NCI-H2029 treated with DMSO at 0.1 percent for 48 hours (cell line): Measurements from ENCODE around the gene ZBTB48.
A peak's percentile ranks its signal among the peaks of the same experiment; 100 is the strongest.

Experiments
- DNase-seq: peaks from one replicate; lab custom pipeline; 2025; lab: John Stamatoyannopoulos, UW

Gene ZBTB48

DNA sequence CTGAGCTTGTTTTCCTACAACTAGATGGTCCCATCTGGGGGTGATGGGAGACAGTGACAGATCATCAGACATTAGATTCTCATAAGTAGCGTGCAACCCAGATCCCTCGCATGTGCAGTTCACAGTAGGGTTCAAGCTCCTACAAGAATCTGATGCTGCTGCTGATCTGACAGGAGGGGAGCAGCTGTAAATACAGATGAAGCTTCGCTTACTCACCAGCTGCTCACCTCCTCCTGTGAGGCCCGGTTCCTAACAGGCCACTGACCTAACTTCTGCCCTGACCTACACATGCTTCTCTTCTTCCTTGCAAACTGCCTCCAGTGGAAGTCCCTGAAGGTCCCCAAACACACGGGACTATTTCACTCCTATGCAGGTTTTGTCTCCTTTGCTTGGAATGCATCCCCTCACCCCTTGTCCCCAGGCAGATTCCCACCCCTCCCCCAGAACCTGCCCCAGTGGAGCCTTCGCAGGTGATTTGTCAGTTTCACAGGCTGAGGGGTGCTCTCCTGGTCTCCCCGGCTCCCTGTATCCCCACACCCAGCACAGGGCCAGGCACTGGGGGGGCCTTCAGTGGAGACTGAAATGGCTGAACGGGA is 5.7 kb upstream of the ZBTB48 start:
- DNase-seq: no peak

DNA sequence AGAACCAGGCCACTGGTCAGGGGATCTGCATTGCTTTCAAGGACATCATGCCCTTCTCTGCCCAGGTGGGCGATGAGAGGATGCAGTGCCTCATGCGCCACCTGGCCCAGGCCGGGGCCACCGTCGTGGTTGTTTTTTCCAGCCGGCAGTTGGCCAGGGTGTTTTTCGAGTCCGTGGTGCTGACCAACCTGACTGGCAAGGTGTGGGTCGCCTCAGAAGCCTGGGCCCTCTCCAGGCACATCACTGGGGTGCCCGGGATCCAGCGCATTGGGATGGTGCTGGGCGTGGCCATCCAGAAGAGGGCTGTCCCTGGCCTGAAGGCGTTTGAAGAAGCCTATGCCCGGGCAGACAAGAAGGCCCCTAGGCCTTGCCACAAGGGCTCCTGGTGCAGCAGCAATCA is 5.0 kb upstream of the ZBTB48 start:
- DNase-seq: no peak

DNA sequence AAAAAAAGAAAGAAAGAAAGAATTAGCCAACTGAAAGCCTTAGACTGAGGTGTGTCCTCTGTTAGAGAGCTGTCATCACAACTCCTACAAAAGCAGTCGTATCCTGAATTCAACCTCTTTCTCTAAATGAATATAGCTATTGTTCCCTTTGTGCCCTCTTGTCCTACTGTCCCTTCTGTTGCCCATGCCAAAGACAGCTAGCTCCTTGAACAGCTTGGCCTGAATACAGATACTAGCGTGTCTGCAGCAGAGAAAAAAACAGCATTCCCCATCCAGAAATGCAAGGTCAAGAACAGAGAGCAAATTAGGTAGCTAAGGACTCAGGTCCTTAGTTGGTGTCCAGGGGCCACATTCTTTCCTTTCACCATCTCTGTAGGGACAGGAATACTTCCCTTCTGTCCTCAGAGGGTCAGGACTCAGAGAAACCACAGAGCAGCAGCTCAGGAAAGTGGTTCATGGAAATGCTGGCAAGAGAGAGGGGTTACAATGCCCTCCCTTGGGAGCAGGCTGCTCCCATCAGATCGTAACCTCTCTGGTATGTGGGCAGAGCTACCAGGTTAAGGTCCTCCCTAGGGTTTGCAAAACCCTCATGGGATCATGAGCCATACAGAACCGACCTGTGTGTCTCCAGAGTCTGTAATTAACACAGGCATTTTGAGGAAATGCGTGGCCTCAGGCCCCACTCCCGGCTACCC is 1.8 kb upstream of the ZBTB48 start:
- no peak for DNase-seq

DNA sequence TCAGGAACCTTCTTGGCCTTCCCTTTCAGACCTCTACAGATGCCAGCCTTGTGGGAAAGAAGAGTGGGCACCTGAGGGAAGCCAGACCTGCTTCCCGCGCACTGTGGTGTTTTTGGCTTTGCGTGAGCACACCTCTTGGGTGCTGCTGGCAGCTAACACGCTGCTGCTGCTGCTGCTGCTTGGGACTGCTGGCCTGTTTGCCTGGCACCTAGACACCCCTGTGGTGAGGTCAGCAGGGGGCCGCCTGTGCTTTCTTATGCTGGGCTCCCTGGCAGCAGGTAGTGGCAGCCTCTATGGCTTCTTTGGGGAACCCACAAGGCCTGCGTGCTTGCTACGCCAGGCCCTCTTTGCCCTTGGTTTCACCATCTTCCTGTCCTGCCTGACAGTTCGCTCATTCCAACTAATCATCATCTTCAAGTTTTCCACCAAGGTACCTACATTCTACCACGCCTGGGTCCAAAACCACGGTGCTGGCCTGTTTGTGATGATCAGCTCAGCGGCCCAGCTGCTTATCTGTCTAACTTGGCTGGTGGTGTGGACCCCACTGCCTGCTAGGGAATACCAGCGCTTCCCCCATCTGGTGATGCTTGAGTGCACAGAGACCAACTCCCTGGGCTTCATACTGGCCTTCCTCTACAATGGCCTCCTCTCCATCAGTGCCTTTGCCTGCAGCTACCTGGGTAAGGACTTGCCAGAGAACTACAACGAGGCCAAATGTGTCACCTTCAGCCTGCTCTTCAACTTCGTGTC is 995 bp upstream of the ZBTB48 start:
- DNase-seq: no peak

DNA sequence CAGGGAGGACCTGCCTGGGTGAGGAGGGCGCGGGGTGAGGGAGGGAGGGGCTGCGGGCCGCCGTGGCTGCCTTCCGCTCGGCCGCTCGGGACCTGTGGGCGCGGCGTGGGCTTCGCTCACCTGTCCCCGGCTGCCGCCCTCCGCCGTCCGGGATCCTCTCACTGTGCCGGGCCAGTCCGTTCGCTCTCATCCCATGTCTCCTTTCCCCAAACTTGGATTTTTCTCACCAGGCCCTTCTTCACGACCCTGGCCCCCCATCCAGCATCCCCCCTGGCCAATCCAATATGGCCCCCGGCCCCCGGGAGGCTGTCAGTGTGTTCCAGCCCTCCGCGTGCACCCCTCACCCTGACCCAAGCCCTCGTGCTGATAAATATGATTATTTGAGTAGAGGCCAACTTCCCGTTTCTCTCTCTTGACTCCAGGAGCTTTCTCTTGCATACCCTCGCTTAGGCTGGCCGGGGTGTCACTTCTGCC is 362 bp downstream of the ZBTB48 start:
- DNase-seq: no peak

DNA sequence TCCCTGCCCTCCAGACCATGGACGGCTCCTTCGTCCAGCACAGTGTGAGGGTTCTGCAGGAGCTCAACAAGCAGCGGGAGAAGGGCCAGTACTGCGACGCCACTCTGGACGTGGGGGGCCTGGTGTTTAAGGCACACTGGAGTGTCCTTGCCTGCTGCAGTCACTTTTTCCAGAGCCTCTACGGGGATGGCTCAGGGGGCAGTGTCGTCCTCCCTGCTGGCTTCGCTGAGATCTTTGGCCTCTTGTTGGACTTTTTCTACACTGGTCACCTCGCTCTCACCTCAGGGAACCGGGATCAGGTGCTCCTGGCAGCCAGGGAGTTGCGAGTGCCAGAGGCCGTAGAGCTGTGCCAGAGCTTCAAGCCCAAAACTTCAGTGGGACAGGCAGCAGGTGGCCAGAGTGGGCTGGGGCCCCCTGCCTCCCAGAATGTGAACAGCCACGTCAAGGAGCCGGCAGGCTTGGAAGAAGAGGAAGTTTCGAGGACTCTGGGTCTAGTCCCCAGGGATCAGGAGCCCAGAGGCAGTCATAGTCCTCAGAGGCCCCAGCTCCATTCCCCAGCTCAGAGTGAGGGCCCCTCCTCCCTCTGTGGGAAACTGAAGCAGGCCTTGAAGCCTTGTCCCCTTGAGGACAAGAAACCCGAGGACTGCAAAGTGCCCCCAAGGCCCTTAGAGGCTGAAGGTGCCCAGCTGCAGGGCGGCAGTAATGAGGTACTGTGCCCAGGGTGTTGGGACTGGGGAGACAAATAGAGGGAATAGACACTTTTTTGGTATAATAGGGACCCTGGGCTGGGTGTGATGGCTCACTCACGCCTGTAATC is 1.0 kb downstream of the ZBTB48 start:
- no peak for DNase-seq

DNA sequence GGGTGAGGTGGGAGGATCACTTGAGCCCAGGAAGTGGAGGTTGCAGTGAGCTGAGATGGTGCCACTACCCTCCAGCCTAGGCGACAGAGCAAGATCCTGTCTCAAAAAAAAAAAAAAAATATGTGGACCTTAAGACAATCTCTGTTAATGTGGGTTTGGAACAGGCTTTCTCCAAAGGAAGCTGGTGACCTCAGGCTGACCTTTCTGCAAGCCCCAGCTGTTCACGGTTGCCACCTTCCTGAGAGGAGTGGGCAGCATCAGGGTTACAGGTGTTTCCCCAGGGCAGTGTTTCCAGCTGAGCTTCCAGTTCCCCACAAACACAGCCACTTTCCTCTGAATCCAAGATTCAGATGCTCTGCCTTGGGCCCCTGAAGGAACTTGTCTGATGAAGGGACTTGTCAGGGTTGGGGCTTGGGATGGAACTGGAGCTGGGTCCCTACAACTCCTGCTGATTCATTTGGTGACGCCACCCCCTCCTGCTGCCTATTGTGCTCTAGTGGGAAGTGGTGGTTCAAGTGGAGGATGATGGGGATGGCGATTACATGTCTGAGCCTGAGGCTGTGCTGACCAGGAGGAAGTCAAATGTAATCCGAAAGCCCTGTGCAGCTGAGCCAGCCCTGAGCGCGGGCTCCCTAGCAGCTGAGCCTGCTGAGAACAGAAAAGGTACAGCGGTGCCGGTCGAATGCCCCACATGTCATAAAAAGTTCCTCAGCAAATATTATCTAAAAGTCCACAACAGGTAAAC is 1.9 kb downstream of the ZBTB48 start:
- no peak for DNase-seq

DNA sequence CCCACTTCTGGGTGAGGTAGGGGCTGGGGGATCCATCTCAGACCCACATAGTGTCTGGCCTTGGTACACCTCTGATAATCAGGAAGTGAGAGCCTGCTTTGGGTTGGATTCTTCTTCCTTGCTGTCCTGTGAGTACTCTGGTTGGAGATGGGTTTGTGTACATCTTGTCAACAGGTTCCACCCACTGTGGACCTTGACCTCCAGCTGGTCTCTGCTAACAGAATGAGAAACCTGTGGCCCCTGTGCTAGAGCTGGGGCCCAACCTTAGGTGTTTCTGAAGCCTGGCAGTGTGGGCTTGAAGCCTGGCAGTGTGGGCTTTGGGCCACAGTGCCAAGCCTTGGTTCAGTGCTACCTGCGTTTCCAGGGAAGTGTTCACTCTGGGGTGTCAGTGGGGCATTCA is 2.6 kb downstream of the ZBTB48 start:
- no peak for DNase-seq

DNA sequence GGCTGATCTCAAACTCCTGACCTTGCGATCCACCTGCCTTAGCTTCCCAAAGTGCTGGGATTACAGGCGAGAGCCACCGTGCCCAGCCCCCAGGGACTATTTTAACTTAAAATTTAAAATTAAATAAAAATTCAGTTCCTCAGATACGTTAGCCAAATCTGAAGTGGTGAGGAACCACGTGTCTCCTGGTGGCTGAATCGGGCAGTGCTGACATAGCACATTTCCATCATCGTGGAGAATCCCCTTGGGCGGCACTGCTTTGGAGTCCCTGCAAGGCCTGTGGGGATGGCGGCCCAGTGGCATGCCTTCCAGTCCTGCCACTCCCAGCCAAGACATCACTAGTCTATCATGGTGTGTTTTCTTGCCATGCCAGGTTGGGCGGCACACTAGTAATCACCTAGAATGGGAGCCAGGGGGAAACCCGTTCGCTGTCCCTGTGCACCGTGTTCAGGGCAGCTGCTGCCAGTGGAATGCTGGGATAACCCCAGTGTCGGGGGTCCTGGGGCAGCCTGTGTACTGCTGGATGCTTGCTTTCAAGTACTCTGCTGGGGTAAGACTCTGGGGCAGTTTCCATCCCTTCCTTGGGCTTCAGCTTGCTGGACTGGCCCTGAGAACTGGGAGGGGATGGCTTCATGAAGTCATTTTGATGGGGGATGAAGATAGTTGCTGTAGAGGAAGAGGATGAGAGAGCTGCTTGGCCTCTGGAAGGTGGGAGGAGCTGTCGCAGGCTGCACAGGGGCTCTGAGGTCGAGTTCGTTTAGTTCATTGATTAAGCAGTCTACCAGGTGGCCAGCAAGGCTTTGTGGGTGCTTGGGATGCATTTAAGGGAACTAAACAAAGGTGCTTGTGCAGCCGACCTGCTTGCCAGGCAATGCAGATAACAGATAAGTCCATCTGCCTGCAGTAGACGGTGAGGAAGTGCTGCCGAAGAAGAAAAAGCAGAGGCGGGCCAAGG is 4.6 kb downstream of the ZBTB48 start:
- no peak for DNase-seq

DNA sequence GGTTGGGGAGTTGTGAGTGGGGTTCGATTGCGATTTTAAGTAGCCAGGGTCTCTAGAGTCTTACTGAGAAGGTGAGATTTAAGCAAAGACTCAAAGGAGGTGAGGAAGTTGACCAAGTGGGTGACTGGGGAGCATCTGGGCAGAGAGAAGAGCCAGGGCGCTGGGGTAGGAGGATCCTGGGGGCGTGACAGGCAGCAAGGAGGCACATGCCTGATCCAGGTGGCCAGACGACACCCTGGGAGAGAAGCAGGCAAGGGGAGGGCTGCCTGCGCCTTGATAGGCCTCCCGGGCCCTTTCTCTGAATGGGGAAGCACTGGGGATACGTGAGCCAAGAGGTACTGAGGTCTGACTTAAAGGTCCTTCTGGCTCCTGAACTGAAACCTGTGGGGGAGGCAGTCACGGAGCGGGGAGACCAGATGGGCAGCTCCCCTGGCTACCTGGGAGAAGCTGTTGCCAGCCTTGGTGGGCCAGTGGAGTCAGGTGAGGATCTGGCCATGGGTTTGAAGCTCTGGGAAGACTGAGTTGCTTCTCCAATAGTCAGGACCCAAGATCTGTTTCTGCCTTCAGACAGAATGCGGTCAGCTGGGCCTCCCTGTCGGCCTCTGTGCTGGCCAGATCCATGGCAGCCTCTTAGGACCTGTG is 5.4 kb downstream of the ZBTB48 start:
- no peak for DNase-seq

DNA sequence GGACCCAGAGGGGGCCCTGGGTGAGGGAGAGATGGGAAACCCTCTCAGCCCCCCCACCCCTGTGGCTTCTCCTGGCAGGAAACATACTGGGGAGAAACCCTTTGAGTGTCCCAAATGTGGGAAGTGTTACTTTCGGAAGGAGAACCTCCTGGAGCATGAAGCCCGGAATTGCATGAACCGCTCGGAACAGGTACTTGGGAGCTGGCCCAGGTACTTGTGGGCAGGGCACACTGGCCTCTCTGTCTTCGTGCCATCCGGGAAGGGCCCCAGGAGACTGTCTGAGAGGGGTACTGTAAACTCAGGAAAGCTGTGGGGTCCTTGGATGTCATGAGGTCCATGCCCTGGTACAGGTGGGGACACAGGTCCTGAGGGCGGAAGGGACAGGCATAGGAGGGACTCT is 6.0 kb downstream of the ZBTB48 start:
- no peak for DNase-seq

DNA sequence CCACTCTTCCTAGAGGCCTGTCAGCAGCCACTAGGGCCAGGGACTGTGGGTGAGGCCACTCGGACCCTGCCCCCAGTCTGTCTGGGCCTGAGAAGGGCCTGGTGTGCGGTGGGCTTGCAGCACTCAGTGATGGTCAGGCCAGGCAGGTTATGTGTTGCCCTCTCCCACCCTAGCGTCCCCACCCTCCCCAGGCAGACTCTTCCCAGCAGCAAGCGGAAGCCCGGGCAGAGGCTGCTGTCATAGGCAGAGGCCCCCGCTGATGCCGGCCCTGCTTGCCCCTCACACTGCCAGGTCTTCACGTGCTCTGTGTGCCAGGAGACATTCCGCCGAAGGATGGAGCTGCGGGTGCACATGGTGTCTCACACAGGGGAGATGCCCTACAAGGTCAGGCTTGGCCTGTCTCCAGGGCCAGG is 6.6 kb downstream of the ZBTB48 start:
- no peak for DNase-seq

DNA sequence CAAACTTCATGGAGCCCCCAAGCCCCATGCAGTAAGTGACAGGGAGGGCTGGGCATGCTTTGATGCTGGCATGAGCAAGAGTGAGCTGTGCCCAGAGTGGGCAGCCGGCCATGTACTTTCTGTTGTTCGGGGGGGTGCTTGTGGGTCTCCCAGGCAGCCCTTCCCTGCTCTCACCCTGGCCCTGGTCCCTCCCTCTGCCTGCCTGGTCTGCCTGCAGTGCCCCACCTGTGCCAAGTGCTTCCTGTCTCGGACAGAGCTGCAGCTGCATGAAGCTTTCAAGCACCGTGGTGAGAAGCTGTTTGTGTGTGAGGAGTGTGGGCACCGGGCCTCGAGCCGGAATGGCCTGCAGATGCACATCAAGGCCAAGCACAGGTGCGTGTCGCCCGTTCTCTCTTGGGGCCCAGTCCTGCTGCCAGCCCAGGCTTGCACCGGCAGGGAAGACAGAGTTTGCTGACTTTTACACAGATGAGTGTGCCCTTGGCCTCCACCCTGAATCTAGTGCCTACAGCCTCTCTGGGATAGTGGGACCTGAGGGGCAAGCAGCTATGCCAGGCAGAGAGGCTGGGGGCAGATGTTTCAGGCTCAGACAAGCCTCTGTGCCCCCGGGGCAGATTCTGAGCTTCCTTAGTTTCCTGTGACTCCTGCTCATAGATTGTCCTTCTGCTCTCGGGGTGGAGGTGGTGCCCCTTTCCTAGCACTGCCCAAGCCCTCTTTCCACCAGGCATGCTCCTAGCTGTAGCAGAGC is 7.6 kb downstream of the ZBTB48 start:
- DNase-seq: peak; percentile 71

DNA sequence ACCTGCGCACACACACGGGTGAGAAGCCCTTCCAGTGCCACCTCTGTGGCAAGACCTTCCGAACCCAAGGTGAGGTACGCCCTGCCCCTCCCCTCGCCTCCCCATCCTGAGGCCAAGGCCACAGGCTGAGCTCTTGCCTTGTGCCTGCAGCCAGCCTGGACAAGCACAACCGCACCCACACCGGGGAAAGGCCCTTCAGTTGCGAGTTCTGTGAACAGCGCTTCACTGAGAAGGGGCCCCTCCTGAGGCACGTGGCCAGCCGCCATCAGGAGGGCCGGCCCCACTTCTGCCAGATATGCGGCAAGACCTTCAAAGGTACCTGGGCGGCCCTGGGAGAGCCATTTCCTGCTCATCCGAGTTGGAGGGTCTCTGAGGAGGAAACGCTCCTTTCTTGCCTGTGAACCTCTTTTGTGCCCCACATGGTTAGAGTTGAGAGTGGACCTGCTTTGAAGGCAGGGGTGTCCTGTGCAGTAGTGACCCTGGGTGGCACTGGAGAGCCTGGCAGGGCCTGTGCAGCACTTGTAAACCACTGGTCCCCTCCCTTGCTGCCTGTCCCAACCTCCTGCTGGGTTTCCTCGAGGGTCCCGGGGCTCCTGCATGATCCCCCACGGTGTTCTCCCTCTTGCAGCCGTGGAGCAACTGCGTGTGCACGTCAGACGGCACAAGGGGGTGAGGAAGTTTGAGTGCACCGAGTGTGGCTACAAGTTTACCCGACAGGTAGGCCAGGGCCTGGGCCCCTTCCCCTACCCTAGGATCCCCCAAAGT is 8.5 kb downstream of the ZBTB48 start:
- DNase-seq: no peak

DNA sequence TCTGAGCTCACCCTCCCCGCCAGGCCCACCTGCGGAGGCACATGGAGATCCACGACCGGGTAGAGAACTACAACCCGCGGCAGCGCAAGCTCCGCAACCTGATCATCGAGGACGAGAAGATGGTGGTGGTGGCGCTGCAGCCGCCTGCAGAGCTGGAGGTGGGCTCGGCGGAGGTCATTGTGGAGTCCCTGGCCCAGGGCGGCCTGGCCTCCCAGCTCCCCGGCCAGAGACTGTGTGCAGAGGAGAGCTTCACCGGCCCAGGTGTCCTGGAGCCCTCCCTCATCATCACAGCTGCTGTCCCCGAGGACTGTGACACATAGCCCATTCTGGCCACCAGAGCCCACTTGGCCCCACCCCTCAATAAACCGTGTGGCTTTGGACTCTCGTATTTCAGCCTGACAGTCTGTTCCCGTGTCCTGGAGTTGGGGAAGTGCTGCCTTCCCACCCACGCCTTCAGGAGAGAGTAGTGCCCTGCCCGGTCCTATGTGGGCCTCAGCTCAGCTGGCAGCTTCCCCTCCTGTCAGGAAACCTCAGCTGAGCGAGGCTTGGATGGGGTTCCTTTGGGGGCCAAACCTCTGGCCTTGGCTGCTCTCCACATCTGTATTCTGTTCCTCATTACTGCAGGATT is 9.2 kb downstream of the ZBTB48 start:
- DNase-seq: no peak

DNA sequence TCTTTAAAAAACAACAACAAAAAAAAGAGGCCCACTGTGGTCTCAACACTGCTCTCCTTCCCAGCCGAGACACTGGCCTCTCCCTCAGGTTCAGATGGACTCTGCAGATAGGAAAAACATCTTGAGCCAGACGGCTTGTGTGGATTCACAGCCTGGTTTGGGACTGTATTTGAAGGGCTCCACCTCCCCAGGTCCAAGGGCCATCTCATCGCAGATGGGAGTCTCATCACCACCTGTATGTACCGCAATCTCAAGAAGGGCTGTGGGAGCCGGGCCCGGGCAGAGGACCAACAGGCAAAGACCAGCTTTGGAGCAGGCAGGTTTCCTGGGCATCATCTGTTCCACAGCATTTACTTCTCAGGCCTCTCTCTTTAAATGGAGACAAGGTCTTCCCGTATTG is 10.3 kb downstream of the ZBTB48 start:
- no peak for DNase-seq

DNA sequence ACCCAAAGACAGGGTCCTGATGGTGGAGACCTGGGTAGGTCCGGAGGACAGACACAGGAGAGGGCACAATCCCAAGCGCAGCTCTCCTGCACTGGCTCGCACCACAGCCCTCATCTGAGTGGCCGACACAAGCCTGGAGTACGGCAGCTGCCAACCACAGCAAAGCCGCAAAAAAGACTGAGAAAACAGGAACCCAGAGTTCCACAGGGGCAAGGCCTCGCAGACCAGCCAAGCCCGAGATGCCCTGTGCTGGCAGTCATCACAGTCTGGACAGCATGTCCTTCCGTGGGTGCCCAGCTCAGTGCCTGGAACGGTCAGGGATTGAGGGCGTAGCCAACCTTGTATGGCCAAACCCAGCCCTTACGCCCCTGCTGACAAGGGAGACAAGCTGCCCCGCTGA is 11.4 kb downstream of the ZBTB48 start:
- DNase-seq: no peak

DNA sequence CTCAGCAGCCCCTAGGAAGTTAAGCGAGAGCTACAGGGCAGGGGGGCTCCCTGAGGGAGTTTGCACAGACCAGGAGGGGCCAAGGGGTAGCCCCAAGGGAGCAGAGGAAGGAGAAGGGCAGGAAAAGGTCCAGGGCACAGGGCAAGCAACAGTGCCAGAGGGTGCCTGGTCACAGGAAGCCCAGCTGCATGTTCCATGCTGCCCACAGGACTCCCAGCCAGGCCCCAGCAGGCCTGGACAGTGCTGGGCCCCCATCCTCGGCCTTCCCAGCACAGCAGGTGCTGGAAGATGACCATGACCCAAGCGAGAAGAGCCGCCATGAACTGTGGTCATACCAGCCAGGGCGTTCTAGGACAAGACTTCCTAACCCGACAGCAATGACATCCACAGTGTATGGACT is 11.8 kb downstream of the ZBTB48 start:
- no peak for DNase-seq
